Measurements from ENCODE around the gene RAB14.

DNA sequence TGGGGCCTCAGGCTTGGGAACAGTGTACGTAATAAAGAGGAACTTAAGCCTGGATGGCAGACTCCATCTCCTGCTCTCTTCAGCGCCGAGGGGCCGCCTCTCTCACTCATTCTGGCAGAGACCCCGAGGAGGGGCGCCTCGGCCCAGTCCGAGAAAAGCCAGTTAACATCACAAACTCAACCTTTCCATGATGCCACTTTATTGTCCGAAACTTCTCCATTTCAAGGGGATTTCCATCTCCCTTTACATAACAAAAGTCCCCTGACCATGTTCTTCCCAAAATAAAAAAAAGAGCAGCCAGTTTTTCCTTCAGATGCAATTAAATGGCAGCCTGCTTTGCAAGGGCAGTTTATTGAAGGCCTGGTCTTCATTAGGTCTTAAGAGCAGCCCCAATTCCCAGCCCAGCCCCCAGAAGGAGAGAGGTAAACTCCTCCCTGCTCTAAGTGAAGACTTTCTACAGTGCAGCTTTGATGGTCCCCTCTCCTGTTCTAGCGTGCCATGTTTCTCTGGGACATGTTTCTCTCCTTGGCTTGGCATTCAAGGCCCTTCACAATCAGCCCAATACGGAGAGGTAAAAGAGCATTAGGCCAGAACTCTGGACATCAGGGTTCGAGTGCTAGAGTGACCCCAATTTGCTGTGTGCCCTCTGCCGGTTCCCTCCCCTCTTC lies 19.5 kb upstream of the RAB14 start:
- TF ChIP-seq POLR2A (IDR thresholded peaks at IDR 0.05; ENCODE audit: low read length): no peak
- no peak for TF ChIP-seq GATA1 (IDR thresholded peaks at IDR 0.05; ENCODE audit: low read depth, low read length)

Measured in erythroblast (primary cell).